Activated T-helper 2 cell treated with anti-CD3 and anti-CD28 coated beads, Interferon-gamma antibody, Interleukin-2, Interleukin-4, amounts not matched to agents 10 μg/mL and 5 μg/mL and 100 μg/mL, durations not matched to agents 14 hours and 24 hours and 36 hours (primary cell): Measurements from ENCODE around the gene PMF1. TPM values are rescaled to one million over a fixed set of nuclear protein-coding genes. Genes with fewer than 3 reads are reported as not detected.

Experiments
- DNase-seq: peaks from one replicate; pipeline ENCODE4 v3.0.0; 2021; ENCODE audit warnings: low spot score
- H3K27ac Mint-ChIP-seq: one replicate; pipeline ENCODE4 v1.8.0; 2021; ENCODE audit warnings: mixed read lengths
- H3K27me3 Mint-ChIP-seq: one replicate; pipeline ENCODE4 v1.8.0; 2021; ENCODE audit warnings: low read depth, mixed read lengths
- H3K36me3 Mint-ChIP-seq: one replicate; pipeline ENCODE4 v1.8.0; 2021; ENCODE audit warnings: low read depth, mixed read lengths
- H3K4me1 Mint-ChIP-seq: one replicate; pipeline ENCODE4 v1.8.0; 2021; ENCODE audit warnings: low read depth, mixed read lengths
- H3K4me3 Mint-ChIP-seq: one replicate; pipeline ENCODE4 v1.8.0; 2021; ENCODE audit warnings: low read depth, mild to moderate bottlenecking, moderate library complexity, mixed read lengths
- H3K9me3 Mint-ChIP-seq: one replicate; pipeline ENCODE4 v1.8.0; 2021; ENCODE audit warnings: mixed read lengths
- intact Hi-C: fragments of 100-400 bp; cut with micrococcal nuclease; formaldehyde crosslinking; loops from one replicate; pipeline ENCODE4 v1.15.1; 2023
- total RNA-seq: library from RNA; stranded (reverse); gene quantifications from 2 replicates; pipeline ENCODE4 v1.2.3, GENCODE V29; 2022

PMF1 gene
- total RNA-seq, 1 donor from 2014 or later: 115 TPM

- DNase-seq: no peak
- Mint-ChIP-seq H3K4me1 (peaks cover 22% of the 10 kb centered on the region), H3K36me3 (peaks cover 53% of the 10 kb centered on the region), H3K4me3 (no peak overlapping the region), H3K9me3 (no peaks in the 10 kb centered on the region), H3K27ac (no peak overlapping the region), H3K27me3 (no peaks in the 10 kb centered on the region)
- intact Hi-C loops: no loop called here
Observed at GRCh38 chr1:156229809-156230472, 17.1 kb downstream of the PMF1 start.

- intact Hi-C loops: no loop called here
- no peak for DNase-seq
- H3K36me3 Mint-ChIP-seq: peaks cover 50% of the 10 kb centered on the region
- no peak overlapping the region for H3K27ac Mint-ChIP-seq
- no peak overlapping the region for H3K4me3 Mint-ChIP-seq
- no peaks in the 10 kb centered on the region for H3K27me3 Mint-ChIP-seq
- H3K9me3 Mint-ChIP-seq: no peaks in the 10 kb centered on the region
- peaks cover 20% of the 10 kb centered on the region for H3K4me1 Mint-ChIP-seq
Observed at GRCh38 chr1:156230473-156230837, 17.6 kb downstream of the PMF1 start.

- no peak overlapping the region for H3K27ac Mint-ChIP-seq
- no peak for DNase-seq
- H3K36me3 Mint-ChIP-seq: peaks cover 53% of the 10 kb centered on the region
- H3K4me1 Mint-ChIP-seq: peaks cover 10% of the 10 kb centered on the region
- intact Hi-C loops: no loop called here
- H3K4me3 Mint-ChIP-seq: no peak overlapping the region
- H3K9me3 Mint-ChIP-seq: no peaks in the 10 kb centered on the region
- no peaks in the 10 kb centered on the region for H3K27me3 Mint-ChIP-seq
Observed at GRCh38 chr1:156232201-156232894, 19.5 kb downstream of the PMF1 start.

- no peak overlapping the region for H3K4me3 Mint-ChIP-seq
- peaks cover 55% of the 10 kb centered on the region for H3K36me3 Mint-ChIP-seq
- H3K9me3 Mint-ChIP-seq: no peaks in the 10 kb centered on the region
- H3K27me3 Mint-ChIP-seq: no peaks in the 10 kb centered on the region
- intact Hi-C loops: no loop called here
- peak overlapping the region; percentile 42 for H3K27ac Mint-ChIP-seq
- peaks cover 8% of the 10 kb centered on the region for H3K4me1 Mint-ChIP-seq
- no peak for DNase-seq
Observed at GRCh38 chr1:156233426-156234127, 20.8 kb downstream of the PMF1 start.

- H3K9me3 Mint-ChIP-seq: no peaks in the 10 kb centered on the region
- H3K4me1 Mint-ChIP-seq: peaks cover 3% of the 10 kb centered on the region
- no peak overlapping the region for H3K4me3 Mint-ChIP-seq
- peaks cover 59% of the 10 kb centered on the region for H3K36me3 Mint-ChIP-seq
- intact Hi-C loops: no loop called here
- DNase-seq: no peak
- H3K27ac Mint-ChIP-seq: no peak overlapping the region
- H3K27me3 Mint-ChIP-seq: no peaks in the 10 kb centered on the region
Observed at GRCh38 chr1:156236164-156236563, 23.4 kb downstream of the PMF1 start.

GRCh38 chr1:156238248-156238647 is 25.4 kb downstream of the PMF1 start:
- Mint-ChIP-seq H3K27ac (no peak overlapping the region), H3K36me3 (peaks cover 53% of the 10 kb centered on the region), H3K4me1 (peaks cover 3% of the 10 kb centered on the region), H3K9me3 (no peaks in the 10 kb centered on the region), H3K27me3 (no peaks in the 10 kb centered on the region), H3K4me3 (no peak overlapping the region)
- intact Hi-C loops: no loop called here
- no peak for DNase-seq

GRCh38 chr1:156241311-156241811 is 28.6 kb downstream of the PMF1 start:
- intact Hi-C loops: no loop called here
- no peak overlapping the region for H3K27ac Mint-ChIP-seq
- peaks cover 17% of the 10 kb centered on the region for H3K4me1 Mint-ChIP-seq
- no peaks in the 10 kb centered on the region for H3K27me3 Mint-ChIP-seq
- H3K36me3 Mint-ChIP-seq: peaks cover 36% of the 10 kb centered on the region
- no peaks in the 10 kb centered on the region for H3K9me3 Mint-ChIP-seq
- no peak for DNase-seq
- no peak overlapping the region for H3K4me3 Mint-ChIP-seq

- intact Hi-C loops: no loop called here
- H3K36me3 Mint-ChIP-seq: peaks cover 31% of the 10 kb centered on the region
- H3K4me3 Mint-ChIP-seq: no peak within 1 kb of the TSS
- no peak for DNase-seq
- H3K9me3 Mint-ChIP-seq: no peaks in the 10 kb centered on the region
- no peaks in the 10 kb centered on the region for H3K27me3 Mint-ChIP-seq
- H3K27ac Mint-ChIP-seq: peak within 1 kb of the TSS; percentile 50
- H3K4me1 Mint-ChIP-seq: peaks cover 17% of the 10 kb centered on the region
Observed at GRCh38 chr1:156241926-156242325, 29.1 kb downstream of the PMF1 start, which contains the start of gene BGLAP. TSS of gene BGLAP (plus strand) at chr1:156242184. CDS start at chr1:156242232, 48 bp downstream.

- Mint-ChIP-seq H3K9me3 (no peaks in the 10 kb centered on the region), H3K4me3 (no peak overlapping the region), H3K27ac (peak overlapping the region; percentile 50), H3K4me1 (peaks cover 17% of the 10 kb centered on the region), H3K27me3 (no peaks in the 10 kb centered on the region), H3K36me3 (peaks cover 26% of the 10 kb centered on the region)
- DNase-seq: no peak
- intact Hi-C loops: no loop called here
Observed at GRCh38 chr1:156242738-156243137, 29.9 kb downstream of the PMF1 start.

GRCh38 chr1:156244126-156244525 is 31.3 kb downstream of the PMF1 start:
- DNase-seq: no peak
- Mint-ChIP-seq H3K4me1 (peaks cover 14% of the 10 kb centered on the region), H3K36me3 (peaks cover 20% of the 10 kb centered on the region), H3K27me3 (no peaks in the 10 kb centered on the region), H3K9me3 (no peaks in the 10 kb centered on the region), H3K4me3 (no peak overlapping the region), H3K27ac (no peak overlapping the region)
- intact Hi-C loops: no loop called here

- Mint-ChIP-seq H3K27ac (no peak overlapping the region), H3K4me1 (peaks cover 14% of the 10 kb centered on the region), H3K27me3 (no peaks in the 10 kb centered on the region), H3K36me3 (peaks cover 19% of the 10 kb centered on the region), H3K4me3 (peak overlapping the region; percentile 45), H3K9me3 (no peaks in the 10 kb centered on the region)
- DNase-seq: no peak
- intact Hi-C loops: no loop called here
Observed at GRCh38 chr1:156244712-156245111, 31.9 kb downstream of the PMF1 start.

- Mint-ChIP-seq H3K4me3 (peak overlapping the region; percentile 65), H3K4me1 (peaks cover 14% of the 10 kb centered on the region), H3K27ac (peak overlapping the region; percentile 58), H3K36me3 (peaks cover 21% of the 10 kb centered on the region), H3K27me3 (no peaks in the 10 kb centered on the region), H3K9me3 (no peaks in the 10 kb centered on the region)
- no peak for DNase-seq
- intact Hi-C loops: no loop called here
Observed at GRCh38 chr1:156245451-156246232, 32.8 kb downstream of the PMF1 start.
